Body of pancreas (tissue), 4 donors: ENCODE measurements around the gene PTTG1IP.

Experiments
- CTCF ChIP-seq, 7 experiments: fragments of 450-650 bp in 4 of 7; fragments of 200-600 bp in 3 of 7; sonication (generic) in 3 of 7; IDR thresholded peaks; one replicate each; pipeline ENCODE4 v1.5.1; 2016 to 2019; ENCODE audit warnings: antibody characterized with exemption in 7 of 7
- POLR2A ChIP-seq, 3 donors: fragments of 450-650 bp; IDR thresholded peaks; one replicate each; pipeline ENCODE4 v1.6.1; 2016; ENCODE audit warnings: antibody characterized with exemption in 3 of 3, mild to moderate bottlenecking in 2 of 3

- no peak for TF ChIP-seq POLR2A (IDR thresholded peaks at IDR 0.05)
- peak in 4 of 7 experiments; percentile 18 to 44 (median 36) for TF ChIP-seq CTCF (IDR thresholded peaks at IDR 0.05)
Measured at GRCh38 chr21:44800971-44801467, 72.5 kb downstream of the PTTG1IP start.
